Hematopoietic multipotent progenitor cell treated with erythropoietin and hydrocortisone succinate and interleukin-3 and kit ligand, for 8 days (in vitro differentiated cells): ENCODE measurements around the gene LIMS2.
A peak's percentile ranks its signal among the peaks of the same experiment; 100 is the strongest.

Experiments used
- DNase-seq: peaks from one replicate; pipeline ENCODE4 v3.0.0-alpha.2; 2015

The LIMS2 gene

GRCh38 chr2:127675331-127676261 is at the start of gene LIMS2:
Gene LIMS2, minus strand, starts transcription at chr2:127675530. Its CDS starts 506 bp downstream, at chr2:127675024.
- no peak for DNase-seq

GRCh38 chr2:127722807-127723206 is 47.5 kb upstream of the LIMS2 start:
- DNase-seq = no peak

- no peak for DNase-seq
Observed at GRCh38 chr2:127721978-127722355, 46.6 kb upstream of the LIMS2 start.

- DNase-seq = no peak
Observed at GRCh38 chr2:127721311-127721977, 46.1 kb upstream of the LIMS2 start.

- no peak for DNase-seq
Observed at GRCh38 chr2:127719301-127720218, 44.2 kb upstream of the LIMS2 start.

- no peak for DNase-seq
Observed at GRCh38 chr2:127718271-127718670, 42.9 kb upstream of the LIMS2 start.

GRCh38 chr2:127715778-127716449 is 40.6 kb upstream of the LIMS2 start:
- DNase-seq = no peak

GRCh38 chr2:127713562-127713961 is 38.2 kb upstream of the LIMS2 start:
- DNase-seq = no peak

GRCh38 chr2:127712999-127713398 is 37.7 kb upstream of the LIMS2 start:
- DNase-seq = no peak

GRCh38 chr2:127709336-127709735 is 34.0 kb upstream of the LIMS2 start:
- DNase-seq = no peak

GRCh38 chr2:127707890-127708648 is 32.7 kb upstream of the LIMS2 start:
- no peak for DNase-seq

GRCh38 chr2:127706215-127706990 is 31.1 kb upstream of the LIMS2 start:
- no peak for DNase-seq

GRCh38 chr2:127705391-127706065 is 30.2 kb upstream of the LIMS2 start:
- no peak for DNase-seq

- no peak for DNase-seq
Observed at GRCh38 chr2:127704641-127705390, 29.5 kb upstream of the LIMS2 start.

- DNase-seq = no peak
Observed at GRCh38 chr2:127703282-127703681, 28.0 kb upstream of the LIMS2 start.

GRCh38 chr2:127702395-127703009 is 27.2 kb upstream of the LIMS2 start:
- DNase-seq = no peak

- peak; percentile 81 for DNase-seq
Observed at GRCh38 chr2:127701651-127702394, 26.5 kb upstream of the LIMS2 start.

GRCh38 chr2:127701193-127701650 is 25.9 kb upstream of the LIMS2 start, which contains the start of gene SFT2D3:
Gene SFT2D3, plus strand, starts transcription at chr2:127701497. Its CDS starts 32 bp downstream, at chr2:127701529.
- peak; percentile 91 for DNase-seq
